Measurements from ENCODE around the gene NCOR1. TPM values are rescaled to one million over a fixed set of nuclear protein-coding genes. Genes with fewer than 3 reads are reported as not detected.

The NCOR1 gene
- total and polyA plus RNA-seq, 2 of the 13 experiments (the other 11 are each of a cell fraction or from before 2014, with no cell fraction given), result 57.0 to 71.7 TPM

DNA sequence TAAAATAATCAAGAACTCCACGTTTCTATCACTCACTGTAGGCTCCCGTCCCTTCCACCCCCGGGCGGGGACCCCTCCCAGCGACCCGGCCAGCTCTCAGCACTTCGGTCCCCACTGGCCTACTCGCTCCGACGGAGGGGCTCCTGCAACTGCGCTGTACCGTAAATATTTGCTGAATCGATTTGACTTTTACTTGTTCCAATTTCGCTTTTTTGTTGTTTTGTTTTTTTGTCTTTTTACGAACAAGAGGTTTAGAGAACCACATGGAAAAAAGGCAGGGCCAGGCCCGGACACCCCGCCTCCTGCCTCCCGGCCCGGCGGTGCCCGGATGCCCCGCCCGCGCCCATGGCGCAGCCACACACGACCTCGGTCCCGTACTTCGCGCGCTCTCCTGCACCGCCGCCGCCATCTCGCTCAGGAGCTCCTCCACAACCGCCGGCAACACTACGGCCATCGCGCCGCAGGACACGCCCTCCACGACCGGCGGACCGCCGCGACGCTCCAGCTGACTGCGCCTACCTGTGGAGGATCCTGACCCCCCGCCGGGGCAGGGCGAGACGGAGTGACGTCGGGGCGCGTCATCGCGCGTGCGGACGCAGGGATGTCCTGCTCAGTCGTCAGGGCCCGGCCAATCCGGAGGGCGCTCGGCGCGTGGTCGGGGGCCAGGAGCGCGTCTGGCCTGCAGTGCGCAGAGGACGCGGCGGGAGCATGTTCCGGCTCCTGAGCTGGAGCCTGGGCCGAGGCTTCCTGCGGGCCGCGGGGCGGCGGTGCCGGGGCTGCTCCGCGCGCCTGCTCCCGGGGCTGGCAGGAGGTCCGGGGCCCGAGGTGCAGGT is 216.0 kb downstream of the NCOR1 start, which contains the start of the genes TTC19 and ZSWIM7 (continued):
- TF ChIP-seq, protein P1, sequence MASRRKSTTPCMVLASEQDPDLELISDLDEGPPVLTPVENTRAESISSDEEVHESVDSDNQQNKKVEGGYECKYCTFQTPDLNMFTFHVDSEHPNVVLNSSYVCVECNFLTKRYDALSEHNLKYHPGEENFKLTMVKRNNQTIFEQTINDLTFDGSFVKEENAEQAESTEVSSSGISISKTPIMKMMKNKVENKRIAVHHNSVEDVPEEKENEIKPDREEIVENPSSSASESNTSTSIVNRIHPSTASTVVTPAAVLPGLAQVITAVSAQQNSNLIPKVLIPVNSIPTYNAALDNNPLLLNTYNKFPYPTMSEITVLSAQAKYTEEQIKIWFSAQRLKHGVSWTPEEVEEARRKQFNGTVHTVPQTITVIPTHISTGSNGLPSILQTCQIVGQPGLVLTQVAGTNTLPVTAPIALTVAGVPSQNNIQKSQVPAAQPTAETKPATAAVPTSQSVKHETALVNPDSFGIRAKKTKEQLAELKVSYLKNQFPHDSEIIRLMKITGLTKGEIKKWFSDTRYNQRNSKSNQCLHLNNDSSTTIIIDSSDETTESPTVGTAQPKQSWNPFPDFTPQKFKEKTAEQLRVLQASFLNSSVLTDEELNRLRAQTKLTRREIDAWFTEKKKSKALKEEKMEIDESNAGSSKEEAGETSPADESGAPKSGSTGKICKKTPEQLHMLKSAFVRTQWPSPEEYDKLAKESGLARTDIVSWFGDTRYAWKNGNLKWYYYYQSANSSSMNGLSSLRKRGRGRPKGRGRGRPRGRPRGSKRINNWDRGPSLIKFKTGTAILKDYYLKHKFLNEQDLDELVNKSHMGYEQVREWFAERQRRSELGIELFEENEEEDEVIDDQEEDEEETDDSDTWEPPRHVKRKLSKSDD (CRISPR knock-in tag; IDR thresholded peaks at IDR 0.05; ENCODE audit: low read depth), result peak; percentile 100
- TF ChIP-seq, protein P2, sequence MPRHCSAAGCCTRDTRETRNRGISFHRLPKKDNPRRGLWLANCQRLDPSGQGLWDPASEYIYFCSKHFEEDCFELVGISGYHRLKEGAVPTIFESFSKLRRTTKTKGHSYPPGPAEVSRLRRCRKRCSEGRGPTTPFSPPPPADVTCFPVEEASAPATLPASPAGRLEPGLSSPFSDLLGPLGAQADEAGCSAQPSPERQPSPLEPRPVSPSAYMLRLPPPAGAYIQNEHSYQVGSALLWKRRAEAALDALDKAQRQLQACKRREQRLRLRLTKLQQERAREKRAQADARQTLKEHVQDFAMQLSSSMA (CRISPR knock-in tag; IDR thresholded peaks at IDR 0.05), result peak; percentile 87
- TF ChIP-seq SP5 (CRISPR knock-in tag; IDR thresholded peaks at IDR 0.05; ENCODE audit: borderline replicate concordance, low read depth) (peak; percentile 61; the same call in 1 of the 2 replicates), ZNF12 (CRISPR knock-in tag; IDR thresholded peaks at IDR 0.05) (peak; percentile 44; the same call in 1 of the 2 replicates), ZNF572 (CRISPR knock-in tag; IDR thresholded peaks at IDR 0.05) (no peak), REL (CRISPR knock-in tag; conservative IDR thresholded peaks at IDR 0.05) (peak; percentile 99), ZNF235 (CRISPR knock-in tag; IDR thresholded peaks at IDR 0.05; ENCODE audit: borderline replicate concordance) (peak; percentile 58; the same call in 1 of the 2 replicates), ZBTB21 (CRISPR knock-in tag; IDR thresholded peaks at IDR 0.05) (peak; percentile 98), ZNF773 (CRISPR knock-in tag; IDR thresholded peaks at IDR 0.05; ENCODE audit: borderline replicate concordance) (peak; percentile 80; the same call in 1 of the 2 replicates), ZNF3 (CRISPR knock-in tag; IDR thresholded peaks at IDR 0.05) (no peak), GATAD1 (CRISPR knock-in tag; IDR thresholded peaks at IDR 0.05) (peak; percentile 88), ZNF75D (CRISPR knock-in tag; IDR thresholded peaks at IDR 0.05; ENCODE audit: borderline replicate concordance) (no peak), ZNF883 (CRISPR knock-in tag; IDR thresholded peaks at IDR 0.05; ENCODE audit: not compliant biosample characterization) (peak; percentile 93), ZNF800 (CRISPR knock-in tag; IDR thresholded peaks at IDR 0.05) (peak; percentile 92), TOPORS (CRISPR knock-in tag; IDR thresholded peaks at IDR 0.05) (peak; percentile 51; the same call in 1 of the 2 replicates), NCOR1 (IDR thresholded peaks at IDR 0.05; ENCODE audit: borderline replicate concordance, low read length) (no peak), ZNF383 (CRISPR knock-in tag; IDR thresholded peaks at IDR 0.05; ENCODE audit: borderline replicate concordance) (no peak), ZNF253 (CRISPR knock-in tag; IDR thresholded peaks at IDR 0.05; ENCODE audit: borderline replicate concordance) (no peak), REPIN1 (CRISPR knock-in tag; IDR thresholded peaks at IDR 0.05; ENCODE audit: borderline replicate concordance, low read depth) (peak; percentile 95), PHF21A (CRISPR knock-in tag; IDR thresholded peaks at IDR 0.05) (peak; percentile 79)
- TF ChIP-seq, protein P3, sequence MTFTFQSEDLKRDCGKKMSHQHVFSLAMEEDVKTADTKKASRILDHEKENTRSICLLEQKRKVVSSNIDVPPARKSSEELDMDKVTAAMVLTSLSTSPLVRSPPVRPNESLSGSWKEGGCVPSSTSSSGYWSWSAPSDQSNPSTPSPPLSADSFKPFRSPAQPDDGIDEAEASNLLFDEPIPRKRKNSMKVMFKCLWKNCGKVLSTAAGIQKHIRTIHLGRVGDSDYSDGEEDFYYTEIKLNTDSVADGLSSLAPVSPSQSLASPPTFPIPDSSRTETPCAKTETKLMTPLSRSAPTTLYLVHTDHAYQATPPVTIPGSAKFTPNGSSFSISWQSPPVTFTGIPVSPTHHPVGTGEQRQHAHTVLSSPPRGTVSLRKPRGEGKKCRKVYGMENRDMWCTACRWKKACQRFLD (CRISPR knock-in tag; IDR thresholded peaks at IDR 0.05; ENCODE audit: borderline replicate concordance), result no peak
- TF ChIP-seq, protein P4, sequence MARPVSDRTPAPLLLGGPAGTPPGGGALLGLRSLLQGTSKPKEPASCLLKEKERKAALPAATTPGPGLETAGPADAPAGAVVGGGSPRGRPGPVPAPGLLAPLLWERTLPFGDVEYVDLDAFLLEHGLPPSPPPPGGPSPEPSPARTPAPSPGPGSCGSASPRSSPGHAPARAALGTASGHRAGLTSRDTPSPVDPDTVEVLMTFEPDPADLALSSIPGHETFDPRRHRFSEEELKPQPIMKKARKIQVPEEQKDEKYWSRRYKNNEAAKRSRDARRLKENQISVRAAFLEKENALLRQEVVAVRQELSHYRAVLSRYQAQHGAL (CRISPR knock-in tag; IDR thresholded peaks at IDR 0.05; ENCODE audit: not compliant biosample characterization), result peak; percentile 75
